Body of pancreas (tissue), 4 donors: ENCODE data around the gene SAMD3.

Experiments used
- CTCF ChIP-seq, 7 experiments: fragments of 450-650 bp in 4 of 7; fragments of 200-600 bp in 3 of 7; sonication (generic) in 3 of 7; IDR thresholded peaks; one replicate each; pipeline ENCODE4 v1.5.1; 2016 to 2019; ENCODE audit warnings: antibody characterized with exemption in 7 of 7
- POLR2A ChIP-seq, 3 donors: fragments of 450-650 bp; IDR thresholded peaks; one replicate each; pipeline ENCODE4 v1.6.1; 2016; ENCODE audit warnings: antibody characterized with exemption in 3 of 3, mild to moderate bottlenecking in 2 of 3

DNA sequence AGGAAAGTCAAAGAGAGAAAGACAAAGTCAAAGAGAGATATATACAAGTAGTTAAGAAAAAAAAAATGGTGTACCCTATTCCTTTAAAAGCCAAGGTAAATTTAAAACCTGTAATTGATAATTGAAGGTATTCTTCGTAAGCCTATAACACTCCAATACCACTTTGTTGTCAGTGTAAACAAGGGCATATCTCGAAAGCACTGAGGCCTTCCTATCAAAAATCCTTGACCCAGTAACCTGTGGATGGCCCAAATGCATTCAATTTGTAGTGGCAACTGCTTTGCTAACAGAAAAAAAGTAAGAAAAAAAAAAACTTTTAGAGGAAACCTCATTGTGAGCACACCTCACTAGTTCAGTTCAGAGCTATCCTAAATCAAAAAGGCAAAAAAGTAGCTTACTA, 39.3 kb upstream of the SAMD3 start:
- TF ChIP-seq CTCF (IDR thresholded peaks at IDR 0.05) (no peak), POLR2A (IDR thresholded peaks at IDR 0.05) (no peak)
